PFSK-1 (cell line): ENCODE results near the gene MRPL38.

ENCODE experiments used
- REST ChIP-seq, 2 experiments: IDR thresholded peaks; 2 replicates each; pipeline versions ENCODE4 v1.6.1 to v1.8.0; 2011 to 2012; ENCODE audit warnings: low read depth in 2 of 2, low read length in 2 of 2, control low read depth in 1 of 2, inconsistent platforms in 1 of 2, mild to moderate bottlenecking in 1 of 2, moderate library complexity in 1 of 2; ENCODE audit not compliant: insufficient read depth in 1 of 2
- SIN3A ChIP-seq: IDR thresholded peaks from 2 replicates; pipeline ENCODE4 v1.6.1; 2012; ENCODE audit warnings: mild to moderate bottlenecking, low read length, moderate library complexity, borderline replicate concordance; ENCODE audit not compliant: insufficient read depth
- TAF1 ChIP-seq: IDR thresholded peaks from 2 replicates; pipeline ENCODE4 v1.6.1; 2012; ENCODE audit warnings: low read length, control low read depth, borderline replicate concordance; ENCODE audit not compliant: insufficient read depth

GRCh38 chr17:75889454-75889853 is 15.2 kb downstream of the MRPL38 start:
- TF ChIP-seq TAF1 (no peak), SIN3A (no peak), REST (IDR thresholded peaks at IDR 0.05; ENCODE audit: insufficient read depth in 1 of 2, low read depth in 2 of 2, low read length in 2 of 2) (no peak)
